ENCODE data around the gene TMEM163.
"Not testable (repeated sequence)": the region's sequence is repeated elsewhere in the genome, so short reads cannot be mapped to it uniquely, and the experiment has no call there.

Gene TMEM163

GRCh38 chr2:134667081-134667480 lies 51.7 kb downstream of the TMEM163 start:
- Histone ChIP-seq H3K9ac (ENCODE audit: low read depth in 1 of 2, low read length in 2 of 2) (no peak overlapping the region), H3K4me1 (ENCODE audit: control insufficient read depth in 1 of 2, insufficient read depth in 2 of 2, low read length in 2 of 2) (peaks cover 0 to 13% of the 10 kb centered on the region in 2 donors), H3K36me3 (ENCODE audit: control insufficient read depth in 1 of 2, insufficient read depth in 2 of 2, low read length in 2 of 2) (no peaks in the 10 kb centered on the region), H3K27me3 (ENCODE audit: control insufficient read depth in 1 of 2, insufficient read depth in 2 of 2, low read length in 2 of 2) (no peaks in the 10 kb centered on the region), H3K4me3 (ENCODE audit: low read depth in 1 of 2, low read length in 2 of 2) (no peak overlapping the region), H3K27ac (ENCODE audit: low read depth, low read length) (no peak overlapping the region), H3K9me3 (ENCODE audit: control insufficient read depth in 1 of 2, low read length in 2 of 2) (no peaks in the 10 kb centered on the region)

GRCh38 chr2:134665727-134666506 lies 52.9 kb downstream of the TMEM163 start:
- no peak overlapping the region for H3K4me3 ChIP-seq (ENCODE audit: low read depth in 1 of 2, low read length in 2 of 2)
- H3K9me3 ChIP-seq (ENCODE audit: control insufficient read depth in 1 of 2, low read length in 2 of 2) = no peaks in the 10 kb centered on the region
- no peak overlapping the region for H3K27ac ChIP-seq (ENCODE audit: low read depth, low read length)
- no peak overlapping the region for H3K9ac ChIP-seq (ENCODE audit: low read depth in 1 of 2, low read length in 2 of 2)
- no peaks in the 10 kb centered on the region for H3K36me3 ChIP-seq (ENCODE audit: control insufficient read depth in 1 of 2, insufficient read depth in 2 of 2, low read length in 2 of 2)
- peaks cover 0 to 8% of the 10 kb centered on the region in 2 donors for H3K4me1 ChIP-seq (ENCODE audit: control insufficient read depth in 1 of 2, insufficient read depth in 2 of 2, low read length in 2 of 2)
- H3K27me3 ChIP-seq (ENCODE audit: control insufficient read depth in 1 of 2, insufficient read depth in 2 of 2, low read length in 2 of 2) = no peaks in the 10 kb centered on the region

- no peak overlapping the region for H3K4me3 ChIP-seq (ENCODE audit: low read depth in 1 of 2, low read length in 2 of 2)
Measured at GRCh38 chr2:134663451-134664450, 55.0 kb downstream of the TMEM163 start.

GRCh38 chr2:134662751-134663150 lies 56.0 kb downstream of the TMEM163 start:
- Histone ChIP-seq H3K4me1 (ENCODE audit: control insufficient read depth in 1 of 2, insufficient read depth in 2 of 2, low read length in 2 of 2) (no peaks in the 10 kb centered on the region), H3K9ac (ENCODE audit: low read depth in 1 of 2, low read length in 2 of 2) (no peak overlapping the region), H3K4me3 (ENCODE audit: low read depth in 1 of 2, low read length in 2 of 2) (no peak overlapping the region), H3K36me3 (ENCODE audit: control insufficient read depth in 1 of 2, insufficient read depth in 2 of 2, low read length in 2 of 2) (no peaks in the 10 kb centered on the region), H3K27ac (ENCODE audit: low read depth, low read length) (no peak overlapping the region), H3K27me3 (ENCODE audit: control insufficient read depth in 1 of 2, insufficient read depth in 2 of 2, low read length in 2 of 2) (no peaks in the 10 kb centered on the region), H3K9me3 (ENCODE audit: control insufficient read depth in 1 of 2, low read length in 2 of 2) (no peaks in the 10 kb centered on the region)

More at GRCh38 chr2:134663451-134664450, 55.0 kb downstream of the TMEM163 start:
- H3K27me3 ChIP-seq (ENCODE audit: control insufficient read depth in 1 of 2, insufficient read depth in 2 of 2, low read length in 2 of 2) = no peaks in the 10 kb centered on the region
- H3K9me3 ChIP-seq (ENCODE audit: control insufficient read depth in 1 of 2, low read length in 2 of 2) = no peaks in the 10 kb centered on the region
- no peak overlapping the region for H3K9ac ChIP-seq (ENCODE audit: low read depth in 1 of 2, low read length in 2 of 2)
- H3K4me1 ChIP-seq (ENCODE audit: control insufficient read depth in 1 of 2, insufficient read depth in 2 of 2, low read length in 2 of 2) = no peaks in the 10 kb centered on the region
- no peaks in the 10 kb centered on the region for H3K36me3 ChIP-seq (ENCODE audit: control insufficient read depth in 1 of 2, insufficient read depth in 2 of 2, low read length in 2 of 2)
- no peak overlapping the region for H3K27ac ChIP-seq (ENCODE audit: low read depth, low read length)

GRCh38 chr2:134660626-134661402 lies 58.0 kb downstream of the TMEM163 start:
- Histone ChIP-seq H3K4me3 (ENCODE audit: low read depth in 1 of 2, low read length in 2 of 2) (no peak overlapping the region), H3K27me3 (ENCODE audit: control insufficient read depth in 1 of 2, insufficient read depth in 2 of 2, low read length in 2 of 2) (no peaks in the 10 kb centered on the region), H3K27ac (ENCODE audit: low read depth, low read length) (no peak overlapping the region), H3K36me3 (ENCODE audit: control insufficient read depth in 1 of 2, insufficient read depth in 2 of 2, low read length in 2 of 2) (no peaks in the 10 kb centered on the region), H3K9me3 (ENCODE audit: control insufficient read depth in 1 of 2, low read length in 2 of 2) (no peaks in the 10 kb centered on the region), H3K4me1 (ENCODE audit: control insufficient read depth in 1 of 2, insufficient read depth in 2 of 2, low read length in 2 of 2) (no peaks in the 10 kb centered on the region), H3K9ac (ENCODE audit: low read depth in 1 of 2, low read length in 2 of 2) (no peak overlapping the region)

GRCh38 chr2:134659724-134660123 lies 59.1 kb downstream of the TMEM163 start:
- no peak overlapping the region for H3K27ac ChIP-seq (ENCODE audit: low read depth, low read length)
- no peak overlapping the region for H3K9ac ChIP-seq (ENCODE audit: low read depth in 1 of 2, low read length in 2 of 2)
- H3K9me3 ChIP-seq (ENCODE audit: control insufficient read depth in 1 of 2, low read length in 2 of 2) = no peaks in the 10 kb centered on the region
- H3K4me3 ChIP-seq (ENCODE audit: low read depth in 1 of 2, low read length in 2 of 2) = no peak overlapping the region
- no peaks in the 10 kb centered on the region for H3K36me3 ChIP-seq (ENCODE audit: control insufficient read depth in 1 of 2, insufficient read depth in 2 of 2, low read length in 2 of 2)
- H3K4me1 ChIP-seq (ENCODE audit: control insufficient read depth in 1 of 2, insufficient read depth in 2 of 2, low read length in 2 of 2) = no peaks in the 10 kb centered on the region
- H3K27me3 ChIP-seq (ENCODE audit: control insufficient read depth in 1 of 2, insufficient read depth in 2 of 2, low read length in 2 of 2) = no peaks in the 10 kb centered on the region

GRCh38 chr2:134657650-134658250 lies 61.0 kb downstream of the TMEM163 start:
- Histone ChIP-seq H3K4me1 (ENCODE audit: control insufficient read depth in 1 of 2, insufficient read depth in 2 of 2, low read length in 2 of 2) (no peaks in the 10 kb centered on the region), H3K27me3 (ENCODE audit: control insufficient read depth in 1 of 2, insufficient read depth in 2 of 2, low read length in 2 of 2) (no peaks in the 10 kb centered on the region), H3K9ac (ENCODE audit: low read depth in 1 of 2, low read length in 2 of 2) (no peak overlapping the region), H3K4me3 (ENCODE audit: low read depth in 1 of 2, low read length in 2 of 2) (no peak overlapping the region), H3K36me3 (ENCODE audit: control insufficient read depth in 1 of 2, insufficient read depth in 2 of 2, low read length in 2 of 2) (no peaks in the 10 kb centered on the region), H3K27ac (ENCODE audit: low read depth, low read length) (no peak overlapping the region), H3K9me3 (ENCODE audit: control insufficient read depth in 1 of 2, low read length in 2 of 2) (no peaks in the 10 kb centered on the region)

GRCh38 chr2:134656391-134656790 lies 62.4 kb downstream of the TMEM163 start:
- not testable (repeated sequence) for H3K4me1 ChIP-seq (ENCODE audit: control insufficient read depth in 1 of 2, insufficient read depth in 2 of 2, low read length in 2 of 2); H3K9ac ChIP-seq (ENCODE audit: low read depth in 1 of 2, low read length in 2 of 2); H3K4me3 ChIP-seq (ENCODE audit: low read depth in 1 of 2, low read length in 2 of 2); H3K9me3 ChIP-seq (ENCODE audit: control insufficient read depth in 1 of 2, low read length in 2 of 2); H3K27ac ChIP-seq (ENCODE audit: low read depth, low read length); H3K36me3 ChIP-seq (ENCODE audit: control insufficient read depth in 1 of 2, insufficient read depth in 2 of 2, low read length in 2 of 2); H3K27me3 ChIP-seq (ENCODE audit: control insufficient read depth in 1 of 2, insufficient read depth in 2 of 2, low read length in 2 of 2)

- Histone ChIP-seq H3K27ac (ENCODE audit: low read depth, low read length) (no peak overlapping the region), H3K27me3 (ENCODE audit: control insufficient read depth in 1 of 2, insufficient read depth in 2 of 2, low read length in 2 of 2) (no peaks in the 10 kb centered on the region), H3K9me3 (ENCODE audit: control insufficient read depth in 1 of 2, low read length in 2 of 2) (no peaks in the 10 kb centered on the region), H3K4me1 (ENCODE audit: control insufficient read depth in 1 of 2, insufficient read depth in 2 of 2, low read length in 2 of 2) (no peaks in the 10 kb centered on the region), H3K36me3 (ENCODE audit: control insufficient read depth in 1 of 2, insufficient read depth in 2 of 2, low read length in 2 of 2) (no peaks in the 10 kb centered on the region), H3K4me3 (ENCODE audit: low read depth in 1 of 2, low read length in 2 of 2) (no peak overlapping the region), H3K9ac (ENCODE audit: low read depth in 1 of 2, low read length in 2 of 2) (no peak overlapping the region)
Measured at GRCh38 chr2:134648586-134648985, 70.2 kb downstream of the TMEM163 start.
